HCT116 (cell line): Measurements from ENCODE around the gene ARHGEF12.

ENCODE experiments used
- POLR2A ChIP-seq: IDR thresholded peaks from 2 replicates; pipeline ENCODE4 v1.7.0; 2011; ENCODE audit warnings: borderline replicate concordance; ENCODE audit not compliant: insufficient read depth, insufficient read length; ENCODE audit errors: extremely low read depth
- RAD21 ChIP-seq: IDR thresholded peaks from 2 replicates; pipeline ENCODE4 v1.6.1; 2012; ENCODE audit warnings: low read depth, mild to moderate bottlenecking
- SP1 ChIP-seq: IDR thresholded peaks from 2 replicates; pipeline ENCODE4 v1.6.1; 2012; ENCODE audit warnings: low read depth
- YY1 ChIP-seq: IDR thresholded peaks from 2 replicates; pipeline ENCODE4 v1.6.1; 2011; ENCODE audit warnings: low read length, low read depth, moderate library complexity, mild to moderate bottlenecking; ENCODE audit not compliant: insufficient replicate concordance; ENCODE audit errors: extremely low read depth
- TF ChIP-seq, protein P1 (sequence below), 3 experiments: fragments of 200-600 bp in 1 of 3; sonication (generic) in 1 of 3; IDR thresholded peaks in 2 of 3; conservative IDR thresholded peaks in 1 of 3; 2 replicates each; pipeline ENCODE4 v1.5.1; 2012 to 2017; ENCODE audit warnings: low read depth in 2 of 3, low read length in 2 of 3, antibody characterized with exemption in 1 of 3, borderline replicate concordance in 1 of 3, control low read depth in 1 of 3, mild to moderate bottlenecking in 1 of 3, mixed read lengths in 1 of 3, mixed run types in 1 of 3, moderate library complexity in 1 of 3; ENCODE audit not compliant: insufficient read depth in 1 of 3
- TF ChIP-seq, protein P2 (sequence below): IDR thresholded peaks from 2 replicates; pipeline ENCODE4 v1.6.1; 2012; ENCODE audit warnings: low read depth

DNA sequence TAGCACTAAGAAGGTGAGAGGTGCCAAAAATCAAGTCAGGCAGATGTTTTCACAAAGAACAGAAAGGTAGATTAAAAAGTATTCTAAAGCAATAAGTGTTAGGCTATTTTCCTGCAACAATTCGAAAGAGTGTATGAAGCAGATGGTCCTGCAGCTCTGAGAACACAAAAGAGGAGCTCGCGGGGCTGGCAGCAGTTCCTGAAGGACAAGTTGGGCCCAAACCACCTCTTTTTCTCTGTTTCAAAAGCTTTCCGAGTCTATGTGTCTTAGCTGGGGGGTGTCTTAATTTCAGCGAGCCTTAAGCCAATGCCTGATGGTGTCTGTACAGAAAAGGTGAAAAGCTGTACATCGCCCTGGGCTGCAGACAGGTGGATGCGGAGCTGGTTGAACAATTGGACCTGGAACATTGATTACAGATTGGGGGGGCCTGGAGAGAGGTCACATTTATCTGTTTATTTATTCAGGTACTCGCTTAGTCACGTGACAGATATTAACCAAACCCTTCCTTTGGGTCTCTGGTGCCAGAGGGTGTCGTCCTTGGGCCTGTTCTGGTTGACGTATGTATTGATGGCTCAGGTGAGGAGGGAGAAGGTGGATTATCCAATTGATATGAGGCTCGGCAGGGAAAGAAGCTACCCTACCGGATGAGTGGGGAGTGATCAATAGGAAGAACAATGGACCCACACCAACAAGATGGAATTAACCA lies 200.0 kb downstream of the ARHGEF12 start:
- TF ChIP-seq, protein P1, sequence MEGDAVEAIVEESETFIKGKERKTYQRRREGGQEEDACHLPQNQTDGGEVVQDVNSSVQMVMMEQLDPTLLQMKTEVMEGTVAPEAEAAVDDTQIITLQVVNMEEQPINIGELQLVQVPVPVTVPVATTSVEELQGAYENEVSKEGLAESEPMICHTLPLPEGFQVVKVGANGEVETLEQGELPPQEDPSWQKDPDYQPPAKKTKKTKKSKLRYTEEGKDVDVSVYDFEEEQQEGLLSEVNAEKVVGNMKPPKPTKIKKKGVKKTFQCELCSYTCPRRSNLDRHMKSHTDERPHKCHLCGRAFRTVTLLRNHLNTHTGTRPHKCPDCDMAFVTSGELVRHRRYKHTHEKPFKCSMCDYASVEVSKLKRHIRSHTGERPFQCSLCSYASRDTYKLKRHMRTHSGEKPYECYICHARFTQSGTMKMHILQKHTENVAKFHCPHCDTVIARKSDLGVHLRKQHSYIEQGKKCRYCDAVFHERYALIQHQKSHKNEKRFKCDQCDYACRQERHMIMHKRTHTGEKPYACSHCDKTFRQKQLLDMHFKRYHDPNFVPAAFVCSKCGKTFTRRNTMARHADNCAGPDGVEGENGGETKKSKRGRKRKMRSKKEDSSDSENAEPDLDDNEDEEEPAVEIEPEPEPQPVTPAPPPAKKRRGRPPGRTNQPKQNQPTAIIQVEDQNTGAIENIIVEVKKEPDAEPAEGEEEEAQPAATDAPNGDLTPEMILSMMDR (IDR thresholded peaks at IDR 0.05 in 2 of 3, conservative IDR thresholded peaks at IDR 0.05 in 1 of 3; ENCODE audit: borderline replicate concordance in 1 of 3, insufficient read depth in 1 of 3, low read depth in 2 of 3, low read length in 2 of 3) = no peak
- TF ChIP-seq POLR2A (no peak), RAD21 (no peak), YY1 (no peak), SP1 (no peak)
- TF ChIP-seq, protein P2, sequence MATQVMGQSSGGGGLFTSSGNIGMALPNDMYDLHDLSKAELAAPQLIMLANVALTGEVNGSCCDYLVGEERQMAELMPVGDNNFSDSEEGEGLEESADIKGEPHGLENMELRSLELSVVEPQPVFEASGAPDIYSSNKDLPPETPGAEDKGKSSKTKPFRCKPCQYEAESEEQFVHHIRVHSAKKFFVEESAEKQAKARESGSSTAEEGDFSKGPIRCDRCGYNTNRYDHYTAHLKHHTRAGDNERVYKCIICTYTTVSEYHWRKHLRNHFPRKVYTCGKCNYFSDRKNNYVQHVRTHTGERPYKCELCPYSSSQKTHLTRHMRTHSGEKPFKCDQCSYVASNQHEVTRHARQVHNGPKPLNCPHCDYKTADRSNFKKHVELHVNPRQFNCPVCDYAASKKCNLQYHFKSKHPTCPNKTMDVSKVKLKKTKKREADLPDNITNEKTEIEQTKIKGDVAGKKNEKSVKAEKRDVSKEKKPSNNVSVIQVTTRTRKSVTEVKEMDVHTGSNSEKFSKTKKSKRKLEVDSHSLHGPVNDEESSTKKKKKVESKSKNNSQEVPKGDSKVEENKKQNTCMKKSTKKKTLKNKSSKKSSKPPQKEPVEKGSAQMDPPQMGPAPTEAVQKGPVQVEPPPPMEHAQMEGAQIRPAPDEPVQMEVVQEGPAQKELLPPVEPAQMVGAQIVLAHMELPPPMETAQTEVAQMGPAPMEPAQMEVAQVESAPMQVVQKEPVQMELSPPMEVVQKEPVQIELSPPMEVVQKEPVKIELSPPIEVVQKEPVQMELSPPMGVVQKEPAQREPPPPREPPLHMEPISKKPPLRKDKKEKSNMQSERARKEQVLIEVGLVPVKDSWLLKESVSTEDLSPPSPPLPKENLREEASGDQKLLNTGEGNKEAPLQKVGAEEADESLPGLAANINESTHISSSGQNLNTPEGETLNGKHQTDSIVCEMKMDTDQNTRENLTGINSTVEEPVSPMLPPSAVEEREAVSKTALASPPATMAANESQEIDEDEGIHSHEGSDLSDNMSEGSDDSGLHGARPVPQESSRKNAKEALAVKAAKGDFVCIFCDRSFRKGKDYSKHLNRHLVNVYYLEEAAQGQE = no peak
